Measurements from ENCODE around the gene KDM1B. TPM values are rescaled to one million over a fixed set of nuclear protein-coding genes. Genes with fewer than 3 reads are reported as not detected.
A peak's percentile ranks its signal among the peaks of the same experiment; 100 is the strongest.
"Not testable (repeated sequence)": the region's sequence is repeated elsewhere in the genome, so short reads cannot be mapped to it uniquely, and the experiment has no call there.

KDM1B gene
- total RNA-seq, 1 donor from 2014 or later = 7.9 TPM

DNA sequence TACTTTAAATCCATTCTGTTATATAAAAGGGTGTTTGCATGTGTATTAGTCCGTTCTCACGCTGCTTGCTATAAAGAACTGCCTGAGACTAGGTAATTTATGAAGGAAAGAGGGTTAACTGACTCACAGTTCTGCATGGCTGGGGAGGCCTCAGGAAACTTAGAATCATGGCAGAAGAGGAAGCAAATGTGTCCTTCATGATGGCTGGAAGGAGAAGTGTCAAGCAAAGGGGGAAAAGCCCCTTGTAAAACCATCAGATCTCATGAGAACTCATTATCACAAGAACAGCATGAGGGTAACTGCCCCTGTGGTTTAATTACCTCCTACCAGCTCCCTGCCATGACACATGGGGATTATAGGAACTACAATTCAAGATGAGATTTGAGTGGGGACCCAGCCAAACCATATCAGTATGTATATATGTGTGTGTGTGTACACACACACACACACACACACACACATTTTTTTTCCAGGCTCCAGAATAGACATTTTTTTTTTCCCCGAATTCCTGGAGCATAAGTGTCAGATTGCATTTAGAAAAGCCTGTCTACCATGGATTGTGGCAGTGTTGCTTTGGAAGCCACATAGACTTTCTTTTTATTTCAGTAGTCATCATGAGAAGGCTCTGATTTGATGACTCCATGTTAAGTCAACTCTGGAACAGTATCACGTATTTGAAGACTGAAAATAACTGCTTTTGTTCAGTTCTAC lies 31.5 kb downstream of the KDM1B start:
- no peak for DNase-seq (ENCODE audit: low spot score)

- no peak for DNase-seq (ENCODE audit: low spot score)
Measured at GRCh38 chr6:18187701-18188100, 32.5 kb downstream of the KDM1B start.

- no peak for DNase-seq (ENCODE audit: low spot score)
Measured at GRCh38 chr6:18189196-18189595, 34.0 kb downstream of the KDM1B start.

GRCh38 chr6:18192026-18192425 lies 36.8 kb downstream of the KDM1B start:
- DNase-seq (ENCODE audit: low spot score) = no peak

GRCh38 chr6:18203786-18204185 lies 48.6 kb downstream of the KDM1B start:
- no peak for DNase-seq (ENCODE audit: low spot score)

DNA sequence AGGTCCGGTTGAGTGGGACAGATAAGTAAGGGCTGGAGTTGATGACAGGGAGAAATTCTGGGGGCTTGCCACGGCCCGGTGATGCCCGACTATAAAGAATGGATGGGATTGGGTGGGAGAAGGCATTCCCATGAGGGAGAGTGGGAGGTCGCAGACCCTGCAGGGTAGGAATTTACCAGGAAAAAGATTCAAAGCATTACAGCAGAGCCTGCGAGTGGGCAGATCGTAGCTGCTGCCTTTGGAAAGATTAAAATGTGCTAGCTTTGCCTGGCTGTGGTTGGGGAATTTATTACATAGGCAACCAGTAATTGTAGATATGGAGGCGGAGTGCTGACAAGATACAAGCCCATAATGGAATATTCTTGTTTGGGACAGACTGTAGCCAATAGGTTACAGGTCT lies 49.5 kb downstream of the KDM1B start:
- no peak for DNase-seq (ENCODE audit: low spot score)

DNA sequence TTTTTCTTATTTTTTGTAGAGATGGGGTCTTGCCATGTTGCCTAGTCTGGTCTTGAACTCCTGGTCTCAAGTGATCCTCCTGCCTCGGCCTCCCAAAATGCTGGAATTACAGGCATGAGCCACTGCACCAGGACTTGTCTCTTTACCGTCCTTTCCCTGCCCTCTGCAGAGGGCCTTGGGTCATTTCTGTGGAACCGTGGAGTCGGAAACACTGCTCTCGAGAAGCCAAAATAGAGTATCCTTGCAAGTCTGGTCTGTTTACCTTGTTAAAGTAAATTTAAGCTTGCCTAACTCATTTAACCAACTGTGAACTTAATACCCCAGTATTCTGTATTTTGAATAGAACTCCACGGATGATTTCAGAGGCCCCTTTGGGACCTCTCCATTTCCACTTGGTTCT lies 51.4 kb downstream of the KDM1B start:
- DNase-seq (ENCODE audit: low spot score) = no peak

- no peak for DNase-seq (ENCODE audit: low spot score)
Measured at GRCh38 chr6:18207438-18207837, 52.2 kb downstream of the KDM1B start.

DNA sequence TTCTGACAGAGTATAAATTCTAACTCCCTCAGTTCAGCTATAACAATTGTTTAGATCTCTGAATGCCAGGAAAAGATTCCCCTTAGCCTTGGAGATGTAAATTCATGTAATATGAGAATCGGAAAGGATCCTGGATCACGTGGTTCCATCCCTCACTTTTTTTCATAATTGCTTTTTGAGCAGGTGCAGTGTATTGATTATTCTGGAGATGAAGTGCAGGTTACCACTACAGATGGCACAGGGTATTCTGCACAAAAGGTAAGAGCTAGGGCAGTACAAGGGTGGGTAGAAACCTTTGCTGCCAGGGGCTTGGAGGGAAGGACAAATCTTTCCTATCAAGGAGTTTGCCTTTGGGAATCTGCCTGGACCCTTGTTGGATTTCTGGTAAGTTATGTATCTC lies 52.7 kb downstream of the KDM1B start:
- no peak for DNase-seq (ENCODE audit: low spot score)

DNA sequence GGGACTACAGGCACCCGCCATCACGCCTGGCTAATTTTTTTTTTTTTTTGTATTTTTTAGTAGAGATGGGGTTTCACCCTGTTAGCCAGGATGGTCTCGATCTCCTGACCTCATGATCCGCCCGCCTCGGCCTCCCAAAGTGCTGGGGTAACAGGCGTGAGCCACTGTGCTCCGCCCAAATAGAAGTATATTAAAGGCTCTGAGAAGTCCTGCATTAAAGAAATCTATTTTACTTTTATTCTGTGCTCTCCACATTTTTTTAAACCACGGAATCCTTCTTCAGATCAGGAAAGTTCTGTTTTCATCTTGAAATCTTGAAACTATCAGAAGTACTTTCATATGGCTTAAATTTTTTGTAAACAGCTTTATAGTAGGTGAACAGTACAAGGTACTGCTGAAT lies 53.6 kb downstream of the KDM1B start:
- not testable (repeated sequence) for DNase-seq (ENCODE audit: low spot score)

DNA sequence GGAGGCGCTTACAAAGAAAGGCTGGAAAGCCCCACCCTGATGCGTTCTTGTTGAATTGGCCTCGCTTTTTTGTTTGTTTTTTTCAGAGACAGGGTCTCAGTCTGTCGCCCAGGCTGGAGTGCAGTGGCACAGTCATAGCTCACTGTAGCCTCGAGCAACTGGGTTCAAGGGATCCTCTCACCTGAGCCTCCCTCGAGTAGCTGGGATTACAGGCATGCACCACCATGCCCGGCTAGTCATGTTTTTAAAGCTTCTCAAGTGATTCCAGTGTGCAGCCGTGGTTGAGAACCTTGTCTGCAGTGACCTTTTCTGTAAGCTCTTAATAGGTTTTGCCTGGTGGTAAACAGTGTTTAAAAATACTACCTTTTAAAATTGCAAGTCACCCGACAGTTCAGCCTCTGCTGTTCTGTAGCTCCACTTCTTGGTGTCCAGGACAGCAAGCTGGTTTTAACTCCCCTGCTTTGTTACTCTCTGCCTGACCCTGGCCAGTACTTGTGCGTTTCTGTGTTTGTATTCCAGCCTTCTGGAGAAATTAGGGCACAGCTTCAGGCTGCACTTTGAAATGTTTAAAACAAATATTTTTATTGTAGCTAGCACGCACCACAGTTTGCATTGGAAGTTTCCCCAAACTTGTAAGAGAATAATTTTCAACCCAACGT lies 54.4 kb downstream of the KDM1B start:
- DNase-seq (ENCODE audit: low spot score) = no peak

GRCh38 chr6:18210707-18211106 lies 55.5 kb downstream of the KDM1B start:
- DNase-seq (ENCODE audit: low spot score) = no peak

DNA sequence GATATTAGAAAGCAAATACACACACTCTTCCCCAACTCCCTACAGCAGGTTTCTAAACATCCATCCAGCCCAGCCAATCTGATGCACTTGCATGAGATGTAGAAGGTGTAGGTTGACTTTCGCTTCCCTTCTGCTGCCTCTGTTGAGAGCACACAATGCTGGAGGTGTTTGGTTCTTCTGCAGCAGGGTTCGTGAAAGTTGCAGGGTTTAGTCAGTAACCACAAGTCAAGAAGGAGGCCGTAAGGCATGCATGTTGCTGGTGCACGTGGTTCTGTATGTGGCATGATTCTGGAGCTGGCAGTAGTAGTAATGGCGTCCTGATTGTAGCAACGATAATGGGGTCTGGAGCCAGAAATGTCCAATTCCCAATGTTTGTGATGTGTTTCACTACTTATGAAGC lies 56.1 kb downstream of the KDM1B start:
- DNase-seq (ENCODE audit: low spot score) = no peak

GRCh38 chr6:18212231-18212630 lies 57.0 kb downstream of the KDM1B start:
- no peak for DNase-seq (ENCODE audit: low spot score)

DNA sequence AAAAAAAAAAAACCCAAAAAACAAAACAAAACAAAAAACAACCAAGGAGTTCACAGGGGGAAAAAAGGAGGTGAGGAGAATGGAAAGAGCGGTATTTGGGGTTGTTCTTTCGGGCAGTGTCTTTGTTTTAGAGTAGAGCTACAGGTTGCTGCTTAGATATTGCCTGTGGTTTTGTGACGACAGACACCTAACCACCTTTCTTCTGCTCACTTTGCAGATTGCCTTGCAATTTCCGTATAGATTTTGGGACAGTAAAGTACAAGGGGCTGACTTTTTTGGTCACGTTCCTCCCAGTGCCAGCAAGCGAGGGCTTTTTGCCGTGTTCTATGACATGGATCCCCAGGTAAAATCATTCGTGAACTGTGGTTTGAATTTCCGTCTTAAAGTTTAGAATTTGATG lies 58.2 kb downstream of the KDM1B start:
- no peak for DNase-seq (ENCODE audit: low spot score)

- no peak for DNase-seq (ENCODE audit: low spot score)
Measured at GRCh38 chr6:18214003-18214402, 58.8 kb downstream of the KDM1B start.

GRCh38 chr6:18215436-18215835 lies 60.2 kb downstream of the KDM1B start:
- DNase-seq (ENCODE audit: low spot score) = no peak

- no peak for DNase-seq (ENCODE audit: low spot score)
Measured at GRCh38 chr6:18216411-18216810, 61.2 kb downstream of the KDM1B start.

DNA sequence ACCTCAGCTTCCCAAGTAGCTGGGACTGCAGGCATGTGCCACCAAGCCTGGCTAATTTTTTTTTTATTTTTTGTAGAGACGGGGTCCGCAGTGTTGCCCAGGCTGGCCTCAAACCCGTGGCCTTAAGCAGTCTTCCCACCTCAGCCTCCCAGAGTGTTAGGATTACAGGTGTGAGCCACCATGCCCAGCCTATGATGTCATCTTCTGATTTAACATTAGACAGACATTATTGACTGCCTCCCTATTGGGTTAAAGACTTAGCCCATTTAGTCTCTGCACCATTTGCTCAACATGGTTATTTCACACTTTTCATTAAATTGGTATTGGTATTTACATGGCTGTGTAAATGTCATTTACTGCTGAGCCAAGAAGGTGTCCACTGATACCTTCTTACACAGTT lies 63.0 kb downstream of the KDM1B start:
- DNase-seq (ENCODE audit: low spot score) = no peak

DNA sequence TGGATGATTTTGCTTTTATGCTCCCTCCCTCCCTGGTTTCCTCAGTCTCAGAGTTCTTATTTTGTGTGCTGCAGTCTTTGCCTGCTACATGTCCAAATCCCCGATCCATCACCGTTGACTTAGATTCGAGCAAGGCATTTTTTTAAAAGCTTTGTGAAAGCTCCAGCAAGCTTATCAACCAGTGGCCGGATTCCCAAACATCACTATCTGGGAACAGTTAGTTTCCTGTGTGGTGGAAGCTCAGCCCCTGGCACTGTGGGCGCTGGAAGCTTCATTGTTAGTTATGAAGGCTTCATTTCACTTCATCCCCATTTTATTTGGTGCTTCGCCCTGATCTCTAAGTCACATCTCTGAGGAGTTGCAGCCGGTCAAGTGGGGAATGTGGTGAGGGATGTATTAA lies 64.4 kb downstream of the KDM1B start:
- DNase-seq (ENCODE audit: low spot score) = peak; percentile 60

GRCh38 chr6:18221288-18221615 lies 66.0 kb downstream of the KDM1B start:
- DNase-seq (ENCODE audit: low spot score) = no peak

GRCh38 chr6:18226451-18227105 lies 71.4 kb downstream of the KDM1B start:
- DNase-seq (ENCODE audit: low spot score) = not testable (repeated sequence)

DNA sequence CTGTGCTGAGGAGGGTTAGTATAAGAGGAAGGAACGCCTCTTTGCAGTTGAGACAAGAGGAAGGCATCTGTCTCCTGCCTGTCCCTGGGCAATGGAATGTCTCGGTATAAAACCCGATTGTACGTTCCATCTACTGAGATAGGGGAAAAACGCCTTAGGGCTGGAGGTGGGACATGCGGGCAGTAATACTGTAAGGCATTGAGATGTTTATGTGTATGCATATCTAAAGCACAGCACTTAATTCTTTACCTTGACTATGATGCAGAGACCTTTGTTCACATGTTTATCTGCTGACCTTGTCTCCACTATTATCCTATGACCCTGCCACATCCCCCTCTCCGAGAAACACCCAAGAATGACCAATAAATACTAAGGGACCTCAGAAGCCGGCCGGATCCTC lies 71.9 kb downstream of the KDM1B start:
- DNase-seq (ENCODE audit: low spot score) = not testable (repeated sequence)

All from umbilical cord (tissue), 2 donors.